Activated T-cell treated with anti-CD3 and anti-CD28 coated beads, Interleukin-2, amount 50 U/mL, for 24 hours (primary cell): ENCODE results near the gene SAP30L.

ENCODE experiments used
- DNase-seq: peaks from one replicate; pipeline ENCODE4 v3.0.0-alpha.2; 2020
- H3K27ac Mint-ChIP-seq: 2 replicates; pipeline ENCODE4 v1.8.0; 2020; ENCODE audit warnings: mild to moderate bottlenecking, mixed read lengths
- H3K27me3 Mint-ChIP-seq: 2 replicates; pipeline ENCODE4 v1.8.0; 2020; ENCODE audit warnings: mixed read lengths
- H3K36me3 Mint-ChIP-seq: 2 replicates; pipeline ENCODE4 v1.8.0; 2020; ENCODE audit warnings: low read depth, mixed read lengths
- H3K4me1 Mint-ChIP-seq: 2 replicates; pipeline ENCODE4 v1.8.0; 2020; ENCODE audit warnings: low read depth, mixed read lengths
- H3K4me3 Mint-ChIP-seq: 2 replicates; pipeline ENCODE4 v1.8.0; 2020; ENCODE audit warnings: mild to moderate bottlenecking, moderate library complexity, mixed read lengths
- H3K9me3 Mint-ChIP-seq: 2 replicates; pipeline ENCODE4 v1.8.0; 2020; ENCODE audit warnings: mixed read lengths

The SAP30L gene

GRCh38 chr5:154445422-154446194, at the start of gene SAP30L:
Gene SAP30L, plus strand, starts transcription at chr5:154445997. Its CDS starts 608 bp downstream, at chr5:154446605.
- peak; percentile 98 for DNase-seq
- Mint-ChIP-seq H3K27me3 (no peaks in the 10 kb centered on the region), H3K4me3 (peak within 1 kb of the TSS; percentile 95), H3K36me3 (peaks cover 61% of the 10 kb centered on the region), H3K4me1 (peaks cover 47% of the 10 kb centered on the region), H3K9me3 (no peaks in the 10 kb centered on the region), H3K27ac (peak within 1 kb of the TSS; percentile 98)

GRCh38 chr5:154396128-154396527, 49.7 kb upstream of the SAP30L start:
- no peak overlapping the region for H3K27ac Mint-ChIP-seq
- H3K4me1 Mint-ChIP-seq = no peaks in the 10 kb centered on the region
- H3K4me3 Mint-ChIP-seq = no peak overlapping the region
- H3K9me3 Mint-ChIP-seq = no peaks in the 10 kb centered on the region
- H3K27me3 Mint-ChIP-seq = no peaks in the 10 kb centered on the region
- no peak for DNase-seq
- H3K36me3 Mint-ChIP-seq = peaks cover 45% of the 10 kb centered on the region

GRCh38 chr5:154397652-154398406, 48.0 kb upstream of the SAP30L start:
- Mint-ChIP-seq H3K4me1 (no peaks in the 10 kb centered on the region), H3K9me3 (no peaks in the 10 kb centered on the region), H3K27me3 (no peaks in the 10 kb centered on the region), H3K4me3 (no peak overlapping the region), H3K36me3 (peaks cover 33% of the 10 kb centered on the region), H3K27ac (no peak overlapping the region)
- DNase-seq = no peak

- DNase-seq = no peak
- Mint-ChIP-seq H3K36me3 (peaks cover 9% of the 10 kb centered on the region), H3K9me3 (no peaks in the 10 kb centered on the region), H3K27ac (no peak overlapping the region), H3K4me3 (no peak overlapping the region), H3K27me3 (no peaks in the 10 kb centered on the region), H3K4me1 (peaks cover 13% of the 10 kb centered on the region)
Measured at GRCh38 chr5:154400678-154401077, 45.1 kb upstream of the SAP30L start.

- Mint-ChIP-seq H3K27me3 (no peaks in the 10 kb centered on the region), H3K4me3 (no peak overlapping the region), H3K9me3 (no peaks in the 10 kb centered on the region), H3K36me3 (peaks cover 3% of the 10 kb centered on the region), H3K4me1 (peaks cover 13% of the 10 kb centered on the region), H3K27ac (peak overlapping the region; percentile 6)
- no peak for DNase-seq
Measured at GRCh38 chr5:154401355-154401754, 44.4 kb upstream of the SAP30L start.

- H3K9me3 Mint-ChIP-seq = no peaks in the 10 kb centered on the region
- H3K27ac Mint-ChIP-seq = peak overlapping the region; percentile 6
- no peaks in the 10 kb centered on the region for H3K27me3 Mint-ChIP-seq
- no peak overlapping the region for H3K4me3 Mint-ChIP-seq
- H3K4me1 Mint-ChIP-seq = peaks cover 13% of the 10 kb centered on the region
- H3K36me3 Mint-ChIP-seq = peaks cover 3% of the 10 kb centered on the region
- DNase-seq = no peak
Measured at GRCh38 chr5:154401931-154402330, 43.9 kb upstream of the SAP30L start.

- H3K27ac Mint-ChIP-seq = no peak overlapping the region
Measured at GRCh38 chr5:154402611-154403010, 43.2 kb upstream of the SAP30L start.

GRCh38 chr5:154403234-154403633, 42.6 kb upstream of the SAP30L start:
- Mint-ChIP-seq H3K27me3 (no peaks in the 10 kb centered on the region), H3K4me1 (peaks cover 13% of the 10 kb centered on the region), H3K9me3 (no peaks in the 10 kb centered on the region), H3K36me3 (peaks cover 2% of the 10 kb centered on the region), H3K4me3 (no peak overlapping the region), H3K27ac (no peak overlapping the region)
- DNase-seq = no peak

More at GRCh38 chr5:154402611-154403010, 43.2 kb upstream of the SAP30L start:
- H3K4me3 Mint-ChIP-seq = no peak overlapping the region
- DNase-seq = no peak
- H3K36me3 Mint-ChIP-seq = peaks cover 1% of the 10 kb centered on the region
- peaks cover 13% of the 10 kb centered on the region for H3K4me1 Mint-ChIP-seq
- H3K9me3 Mint-ChIP-seq = no peaks in the 10 kb centered on the region
- H3K27me3 Mint-ChIP-seq = no peaks in the 10 kb centered on the region

- H3K36me3 Mint-ChIP-seq = peaks cover 2% of the 10 kb centered on the region
- H3K4me3 Mint-ChIP-seq = no peak overlapping the region
- DNase-seq = no peak
- no peaks in the 10 kb centered on the region for H3K27me3 Mint-ChIP-seq
- no peaks in the 10 kb centered on the region for H3K9me3 Mint-ChIP-seq
- H3K27ac Mint-ChIP-seq = no peak overlapping the region
- peaks cover 13% of the 10 kb centered on the region for H3K4me1 Mint-ChIP-seq
Measured at GRCh38 chr5:154403776-154404387, 41.9 kb upstream of the SAP30L start.

- Mint-ChIP-seq H3K27me3 (no peaks in the 10 kb centered on the region), H3K4me1 (peaks cover 13% of the 10 kb centered on the region), H3K36me3 (peaks cover 13% of the 10 kb centered on the region), H3K27ac (peak overlapping the region; percentile 51), H3K9me3 (no peaks in the 10 kb centered on the region), H3K4me3 (peak overlapping the region; percentile 59)
- DNase-seq = peak; percentile 85
Measured at GRCh38 chr5:154405078-154405792, 40.6 kb upstream of the SAP30L start.

- peaks cover 22% of the 10 kb centered on the region for H3K36me3 Mint-ChIP-seq
- H3K27me3 Mint-ChIP-seq = no peaks in the 10 kb centered on the region
- H3K4me3 Mint-ChIP-seq = no peak overlapping the region
- no peak for DNase-seq
- H3K27ac Mint-ChIP-seq = no peak overlapping the region
- no peaks in the 10 kb centered on the region for H3K9me3 Mint-ChIP-seq
- peaks cover 13% of the 10 kb centered on the region for H3K4me1 Mint-ChIP-seq
Measured at GRCh38 chr5:154406231-154406630, 39.6 kb upstream of the SAP30L start.

- H3K4me3 Mint-ChIP-seq = no peak overlapping the region
- DNase-seq = no peak
- peaks cover 13% of the 10 kb centered on the region for H3K4me1 Mint-ChIP-seq
- no peaks in the 10 kb centered on the region for H3K27me3 Mint-ChIP-seq
- H3K9me3 Mint-ChIP-seq = no peaks in the 10 kb centered on the region
- H3K27ac Mint-ChIP-seq = no peak overlapping the region
- peaks cover 27% of the 10 kb centered on the region for H3K36me3 Mint-ChIP-seq
Measured at GRCh38 chr5:154406826-154407225, 39.0 kb upstream of the SAP30L start.

- Mint-ChIP-seq H3K27me3 (no peaks in the 10 kb centered on the region), H3K36me3 (peaks cover 47% of the 10 kb centered on the region), H3K4me1 (peaks cover 13% of the 10 kb centered on the region), H3K9me3 (no peaks in the 10 kb centered on the region), H3K27ac (no peak overlapping the region), H3K4me3 (no peak overlapping the region)
- DNase-seq = no peak
Measured at GRCh38 chr5:154408811-154409210, 37.0 kb upstream of the SAP30L start.

GRCh38 chr5:154409230-154409840, 36.5 kb upstream of the SAP30L start:
- Mint-ChIP-seq H3K4me1 (peaks cover 12% of the 10 kb centered on the region), H3K9me3 (no peaks in the 10 kb centered on the region), H3K36me3 (peaks cover 52% of the 10 kb centered on the region), H3K4me3 (no peak overlapping the region), H3K27ac (no peak overlapping the region), H3K27me3 (no peaks in the 10 kb centered on the region)
- no peak for DNase-seq
